ENCODE results near the gene BTBD6. TPM values are rescaled to one million over a fixed set of nuclear protein-coding genes. Genes with fewer than 3 reads are reported as not detected.

Gene BTBD6
- total RNA-seq, 1 experiment from 2014 or later: 9.0 TPM

GRCh38 chr14:105201925-105202513, 46.3 kb upstream of the BTBD6 start:
- BruUV-seq (replicated peaks): no TSS peak
- Histone ChIP-seq H3K36me3 (ENCODE audit: low read depth) (no peaks in the 10 kb centered on the region), H3F3A (ENCODE audit: insufficient read depth, low read depth) (0 out of 2 replicates have a peak, but pooled peaks cover 6% of the 10 kb centered on the region), H3K9me2 (ENCODE audit: insufficient read depth) (no peaks in the 10 kb centered on the region), H2AFZ (no peak overlapping the region), H3K27ac (no peak overlapping the region), H4K20me1 (ENCODE audit: insufficient read depth) (no peaks in the 10 kb centered on the region; the same call in 1 of the 2 replicates), H3K9me3 (ENCODE audit: insufficient read depth, low read depth) (no peaks in the 10 kb centered on the region), H3K4me3 (no peak overlapping the region), H3K4me2 (no peak overlapping the region), H3K79me2 (ENCODE audit: low read depth) (no peaks in the 10 kb centered on the region), H3K27me3 (ENCODE audit: insufficient read depth, low read depth) (peaks cover 6% of the 10 kb centered on the region; the same call in 1 of the 2 replicates), H3K4me1 (replicated peaks; ENCODE audit: insufficient read depth) (peaks cover 29% of the 10 kb centered on the region)
- TF ChIP-seq EZH2 (IDR thresholded peaks at IDR 0.05; ENCODE audit: low read depth) (no peak), CTCF (conservative IDR thresholded peaks at IDR 0.05) (no peak)
- ChIA-PET POLR2A (ENCODE audit: unreplicated experiment) (no interaction called here), CTCF (no interaction called here)
- no peak for DNase-seq
- intact Hi-C loops (cut with micrococcal nuclease; ENCODE audit: unreplicated experiment): loop anchor here (2.0 to 5.0 kb wide), 3 partner anchors 79 to 230 kb away; no protein-coding TSS in a partner anchor

- BruUV-seq (replicated peaks): no TSS peak
- no peaks in the 10 kb centered on the region for H3K79me2 ChIP-seq (ENCODE audit: low read depth)
- H3K27me3 ChIP-seq (ENCODE audit: insufficient read depth, low read depth): no peaks in the 10 kb centered on the region
- peak in 1 of 2 experiments; percentile 67 for DNase-seq
- H3K4me1 ChIP-seq (replicated peaks; ENCODE audit: insufficient read depth): peaks cover 23% of the 10 kb centered on the region
- no peaks in the 10 kb centered on the region for H3K36me3 ChIP-seq (ENCODE audit: low read depth)
- no peaks in the 10 kb centered on the region; the same call in 1 of the 2 replicates for H4K20me1 ChIP-seq (ENCODE audit: insufficient read depth)
- intact Hi-C loops (cut with micrococcal nuclease; ENCODE audit: unreplicated experiment): loop anchor here (2.0 to 5.0 kb wide), 3 partner anchors 78 to 231 kb away; no protein-coding TSS in a partner anchor
- ChIA-PET POLR2A (ENCODE audit: unreplicated experiment) (interaction anchor here (0.6 kb wide), 1 partner anchor 45 kb away, joined by 4 read pairs; the partner anchor contains the start of gene BTBD6), CTCF (interaction anchor here (1.0 kb wide), 1 partner anchor 113 kb away, joined by 3 read pairs; no protein-coding TSS in a partner anchor)
- H3K4me3 ChIP-seq: no peak overlapping the region
- H3F3A ChIP-seq (ENCODE audit: insufficient read depth, low read depth): 0 out of 2 replicates have a peak, but pooled peaks cover 6% of the 10 kb centered on the region
- no peaks in the 10 kb centered on the region for H3K9me3 ChIP-seq (ENCODE audit: insufficient read depth, low read depth)
- TF ChIP-seq CTCF (conservative IDR thresholded peaks at IDR 0.05) (peak; percentile 95), EZH2 (IDR thresholded peaks at IDR 0.05; ENCODE audit: low read depth) (no peak)
- no peaks in the 10 kb centered on the region for H3K9me2 ChIP-seq (ENCODE audit: insufficient read depth)
- no peak overlapping the region for H3K27ac ChIP-seq
- H2AFZ ChIP-seq: no peak overlapping the region
- H3K4me2 ChIP-seq: 0 out of 2 replicates have a peak overlapping the region, but pooled peaks have one; percentile 14
These were observed 45.2 kb upstream of the BTBD6 start for GRCh38 chr14:105203057-105203531.

GRCh38 chr14:105203701-105204100, 44.6 kb upstream of the BTBD6 start:
- no peaks in the 10 kb centered on the region for H3K9me3 ChIP-seq (ENCODE audit: insufficient read depth, low read depth)
- no peak for DNase-seq
- H3K4me1 ChIP-seq (replicated peaks; ENCODE audit: insufficient read depth): peaks cover 23% of the 10 kb centered on the region
- H4K20me1 ChIP-seq (ENCODE audit: insufficient read depth): no peaks in the 10 kb centered on the region; the same call in 1 of the 2 replicates
- POLR2A ChIA-PET (ENCODE audit: unreplicated experiment): no interaction called here
- H3K36me3 ChIP-seq (ENCODE audit: low read depth): no peaks in the 10 kb centered on the region
- no TSS peak for BruUV-seq (replicated peaks)
- 0 out of 2 replicates have a peak, but pooled peaks cover 6% of the 10 kb centered on the region for H3F3A ChIP-seq (ENCODE audit: insufficient read depth, low read depth)
- H3K27me3 ChIP-seq (ENCODE audit: insufficient read depth, low read depth): no peaks in the 10 kb centered on the region
- no peak overlapping the region for H3K27ac ChIP-seq
- TF ChIP-seq CTCF (conservative IDR thresholded peaks at IDR 0.05) (no peak), EZH2 (IDR thresholded peaks at IDR 0.05; ENCODE audit: low read depth) (no peak)
- CTCF ChIA-PET: interaction anchor here (1.0 kb wide), 1 partner anchor 113 kb away, joined by 3 read pairs; no protein-coding TSS in a partner anchor
- intact Hi-C loops (cut with micrococcal nuclease; ENCODE audit: unreplicated experiment): loop anchor here (2.0 to 5.0 kb wide), 4 partner anchors 77 to 279 kb away; no protein-coding TSS in a partner anchor
- no peak overlapping the region for H2AFZ ChIP-seq
- no peaks in the 10 kb centered on the region for H3K9me2 ChIP-seq (ENCODE audit: insufficient read depth)
- no peak overlapping the region for H3K4me2 ChIP-seq
- H3K4me3 ChIP-seq: no peak overlapping the region
- no peaks in the 10 kb centered on the region for H3K79me2 ChIP-seq (ENCODE audit: low read depth)
